ENCODE measurements around the gene GKN1.

GKN1 gene

DNA sequence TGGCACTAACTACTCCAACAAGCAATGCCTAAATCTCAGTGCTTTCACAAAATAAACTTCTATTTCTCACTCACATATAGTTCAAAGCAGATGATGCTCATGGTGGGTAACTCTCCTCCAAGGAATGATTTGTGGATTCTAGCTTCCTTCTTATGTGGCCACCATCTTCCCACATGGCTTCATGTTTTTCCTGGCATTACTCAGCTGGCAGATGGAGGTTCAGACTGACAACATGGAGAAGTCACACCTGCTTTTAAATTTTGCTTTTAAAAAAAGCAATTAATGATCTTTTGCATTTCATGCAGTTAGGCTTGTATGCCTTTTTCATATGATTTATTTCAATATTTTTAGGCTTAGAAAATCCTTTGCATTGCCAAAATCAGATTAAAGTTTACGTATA is 15.4 kb upstream of the GKN1 start:
- no peak for DNase-seq (ENCODE audit: low read depth in 1 of 2, low spot score in 1 of 2)

DNA sequence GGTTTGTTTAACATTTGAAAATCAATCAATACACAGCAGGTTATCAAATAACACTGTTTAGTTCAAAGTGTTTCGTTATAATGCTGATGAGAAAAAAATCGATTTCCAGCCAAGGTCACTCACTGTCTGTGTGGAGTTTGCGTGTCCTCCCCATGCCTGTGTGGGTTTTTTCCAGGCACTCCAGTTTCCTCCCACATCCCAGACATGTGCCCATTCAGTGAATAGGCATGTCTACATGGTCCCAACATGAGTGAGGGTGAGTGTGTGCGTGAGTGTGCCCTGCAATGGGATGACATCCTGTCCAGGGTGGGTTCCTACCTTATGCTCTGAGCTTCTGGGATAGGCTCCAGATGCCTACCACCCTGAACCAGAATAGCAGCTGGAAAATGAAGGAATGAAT is 13.1 kb upstream of the GKN1 start:
- DNase-seq (ENCODE audit: low read depth in 1 of 2, low spot score in 1 of 2), result no peak

DNA sequence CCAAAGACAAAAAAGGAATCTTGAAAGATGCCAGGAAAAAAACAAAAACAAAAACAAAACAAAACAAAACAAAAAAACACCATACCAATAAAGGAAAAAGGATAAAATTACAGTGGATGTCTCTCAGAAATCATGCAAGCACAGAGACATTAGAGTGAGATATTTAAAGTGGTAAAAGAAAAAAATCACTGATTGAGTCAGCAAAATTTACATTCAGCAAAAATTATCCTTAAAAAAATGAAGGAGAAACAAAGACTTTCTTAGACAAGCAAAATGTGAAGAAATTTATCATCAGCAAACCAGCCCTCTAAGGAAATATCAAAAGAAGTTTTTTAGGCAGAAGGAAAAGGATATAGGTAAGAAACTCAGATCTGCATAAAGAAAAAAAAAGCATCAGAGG is 10.2 kb upstream of the GKN1 start:
- no peak for DNase-seq (ENCODE audit: low read depth in 1 of 2, low spot score in 1 of 2)

- no peak for DNase-seq (ENCODE audit: low read depth in 1 of 2, low spot score in 1 of 2)
Measured at GRCh38 chr2:68968221-68968620, 6.2 kb upstream of the GKN1 start.

DNA sequence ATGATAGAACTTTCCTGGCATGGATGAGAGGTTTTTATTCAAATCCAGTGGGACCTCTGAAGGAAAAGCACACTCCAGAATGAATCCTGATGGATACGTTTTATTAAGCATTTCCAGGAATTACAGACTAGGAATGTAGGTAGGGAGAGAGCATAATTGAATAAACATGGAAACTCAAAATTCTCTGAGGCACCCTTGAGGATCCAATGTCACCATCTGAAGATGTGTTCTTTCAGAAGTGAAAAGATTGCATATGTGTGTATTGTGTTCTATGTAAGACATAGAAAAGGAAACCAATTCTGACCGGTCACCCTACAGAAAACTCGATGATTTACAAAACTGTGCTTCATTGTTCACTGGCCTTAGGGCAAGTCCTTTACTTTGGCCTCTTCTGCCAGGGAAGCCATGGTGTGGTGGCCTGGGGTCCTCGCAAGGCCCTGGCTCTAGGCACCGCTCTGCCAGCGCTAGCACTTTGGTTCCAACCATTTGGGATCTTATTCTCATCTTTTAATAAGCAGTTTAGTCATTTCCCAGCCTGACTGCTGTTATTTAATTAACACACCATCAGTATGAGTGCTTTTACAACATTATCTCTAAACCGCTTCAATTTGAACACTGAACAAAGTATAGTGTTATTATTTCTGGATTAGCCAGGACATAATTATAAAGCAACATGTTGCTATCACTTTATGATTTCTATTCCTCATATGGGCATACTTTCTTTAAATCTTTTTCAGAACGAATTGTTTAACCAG is 4.5 kb upstream of the GKN1 start:
- no peak for DNase-seq (ENCODE audit: low read depth in 1 of 2, low spot score in 1 of 2)

GRCh38 chr2:68970566-68971265 is 3.7 kb upstream of the GKN1 start:
- no peak for DNase-seq (ENCODE audit: low read depth in 1 of 2, low spot score in 1 of 2)

DNA sequence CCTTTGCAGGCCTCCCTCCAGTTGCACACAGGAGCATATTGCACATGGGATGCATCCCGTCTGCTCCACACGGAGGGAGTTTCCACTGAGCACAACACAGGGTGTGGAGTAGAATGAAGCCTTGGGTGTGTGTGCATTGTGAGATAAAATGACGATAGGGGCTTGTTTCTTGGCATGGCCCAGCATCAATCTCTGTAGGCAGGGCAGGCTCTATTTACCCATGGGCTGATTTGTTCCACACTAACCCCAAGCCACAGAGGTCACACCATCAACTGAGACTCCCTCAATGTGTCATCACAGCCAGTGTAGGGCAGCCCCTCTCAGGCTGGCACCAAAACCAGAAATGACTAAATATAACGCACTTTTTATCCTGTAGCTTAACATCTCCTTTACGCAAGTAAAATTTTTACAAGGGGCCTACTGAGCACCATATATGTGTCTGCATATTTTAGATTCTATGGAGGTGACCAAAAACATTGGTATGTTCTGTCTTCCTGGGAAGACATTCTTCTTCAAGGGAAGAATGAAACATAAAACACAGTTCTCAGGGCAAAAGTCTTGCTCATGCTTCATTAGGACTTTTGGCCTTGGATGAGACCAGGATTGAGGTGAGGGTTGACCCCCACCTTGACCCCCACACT is 2.7 kb upstream of the GKN1 start:
- no peak for DNase-seq (ENCODE audit: low read depth in 1 of 2, low spot score in 1 of 2)

DNA sequence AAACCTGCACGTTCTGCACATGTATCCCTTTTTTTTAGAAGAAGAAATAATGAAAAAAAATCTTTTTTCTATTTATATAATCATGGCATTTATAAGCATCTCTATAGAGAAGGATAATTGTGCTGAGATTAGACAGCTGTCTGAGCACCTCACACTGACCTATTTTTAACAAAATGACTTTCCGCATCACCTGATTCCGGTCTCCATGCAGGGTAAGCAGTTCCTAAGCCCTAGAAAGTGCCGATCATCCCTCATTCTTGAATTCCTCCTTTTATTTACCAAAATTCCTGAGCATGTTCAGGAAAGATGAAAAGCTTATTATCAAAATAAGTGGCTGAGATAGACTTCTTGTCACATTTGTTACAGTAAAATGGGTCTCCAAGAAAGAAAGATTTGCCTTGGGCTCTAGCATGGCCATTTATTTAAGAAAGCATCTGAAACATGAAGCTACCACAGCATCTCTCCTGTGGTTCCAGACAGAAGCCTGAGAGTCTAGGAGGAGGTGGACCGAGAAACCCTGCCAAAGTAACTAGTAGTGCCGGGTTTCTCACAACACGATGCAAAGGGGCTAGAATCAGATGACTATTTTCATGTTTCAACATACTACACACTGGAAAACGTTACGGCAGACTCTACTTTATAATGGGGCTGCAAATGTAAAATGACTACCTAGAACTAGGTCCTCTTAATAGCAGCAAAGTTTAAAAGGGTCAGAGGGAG is 670 bp downstream of the GKN1 start:
- no peak for DNase-seq (ENCODE audit: low read depth in 1 of 2, low spot score in 1 of 2)

DNA sequence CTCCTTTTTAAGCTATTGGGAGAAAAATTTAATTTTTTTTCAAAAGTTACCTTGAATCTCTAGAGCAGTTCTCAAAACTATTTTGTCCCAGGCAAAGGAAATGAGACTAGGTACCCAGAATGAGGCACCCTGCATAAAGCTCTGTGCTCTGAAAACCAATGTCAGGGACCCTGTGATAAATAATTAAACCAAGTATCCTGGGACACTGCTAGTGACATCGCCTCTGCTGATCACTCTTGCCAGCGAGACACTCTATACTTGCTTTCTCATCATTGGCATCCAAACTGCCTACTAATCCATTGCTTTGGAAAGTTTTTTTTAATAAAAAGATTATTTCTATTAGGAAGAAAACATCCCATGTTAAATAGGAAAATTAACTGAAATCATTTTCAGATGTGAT is 1.4 kb downstream of the GKN1 start:
- DNase-seq (ENCODE audit: low read depth in 1 of 2, low spot score in 1 of 2), result no peak

GRCh38 chr2:68977453-68977852 is 3.0 kb downstream of the GKN1 start:
- DNase-seq (ENCODE audit: low read depth in 1 of 2, low spot score in 1 of 2), result no peak

DNA sequence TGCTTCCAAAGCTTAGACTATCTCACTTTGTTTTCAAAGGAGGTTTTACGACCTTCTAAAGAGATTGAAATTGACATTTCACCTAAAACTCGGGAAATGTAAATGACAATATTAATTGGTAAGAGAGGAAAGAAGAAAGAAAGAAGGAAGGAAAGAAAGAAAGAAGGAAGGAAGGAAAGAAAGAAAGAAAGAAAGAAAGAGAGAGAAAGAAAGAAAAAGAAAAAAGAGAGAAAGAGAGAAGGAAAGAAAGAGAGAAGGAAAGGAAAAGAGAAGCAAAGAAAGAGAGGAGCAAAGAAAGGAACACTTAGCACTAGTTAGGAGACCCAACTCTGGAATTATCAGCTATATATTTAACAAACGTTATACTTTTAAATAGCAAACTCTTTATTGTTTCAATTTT is 3.7 kb downstream of the GKN1 start:
- DNase-seq (ENCODE audit: low read depth in 1 of 2, low spot score in 1 of 2), result no peak

DNA sequence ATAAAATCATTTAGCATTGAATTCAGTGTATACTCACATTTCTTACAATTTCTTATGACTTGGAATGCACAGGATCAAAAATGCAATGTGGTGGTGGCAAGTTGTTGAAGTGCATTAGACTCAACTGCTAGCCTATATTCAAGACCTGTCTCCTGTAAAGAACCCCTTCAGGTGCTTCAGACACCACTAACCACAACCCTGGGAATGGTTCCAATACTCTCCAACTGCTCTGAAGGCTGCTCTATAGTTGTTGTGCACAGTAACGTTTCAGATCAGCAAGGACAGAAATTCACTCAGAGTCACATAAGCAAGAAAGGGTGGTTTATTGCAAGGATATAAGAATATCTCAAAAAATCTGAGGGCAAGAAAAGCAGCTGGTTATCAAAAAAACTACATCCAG is 6.5 kb downstream of the GKN1 start:
- DNase-seq (ENCODE audit: low read depth in 1 of 2, low spot score in 1 of 2), result no peak

- no peak for DNase-seq (ENCODE audit: low read depth in 1 of 2, low spot score in 1 of 2)
Measured at GRCh38 chr2:68987021-68987503, 12.6 kb downstream of the GKN1 start.

GRCh38 chr2:68989035-68989434 is 14.6 kb downstream of the GKN1 start:
- DNase-seq (ENCODE audit: low read depth in 1 of 2, low spot score in 1 of 2), result no peak

DNA sequence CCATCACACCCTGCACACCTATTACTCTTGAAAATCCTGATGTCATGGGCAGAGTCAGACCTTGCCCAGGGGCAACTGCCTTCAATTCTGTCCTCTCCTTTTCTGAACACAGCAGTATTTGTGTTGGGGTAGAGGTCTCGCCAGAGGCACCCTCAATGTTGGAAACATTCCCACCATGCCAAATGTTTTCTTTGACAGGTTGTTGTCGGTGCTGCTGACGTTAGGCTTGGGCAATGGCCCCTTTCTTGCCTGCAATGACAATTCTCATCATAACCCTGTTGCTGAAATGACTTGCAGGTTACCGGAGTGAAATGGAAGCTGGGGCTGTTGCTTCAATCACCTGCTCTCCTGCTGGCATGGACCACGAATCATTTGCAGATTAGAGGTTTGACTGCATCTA is 17.9 kb downstream of the GKN1 start:
- DNase-seq (ENCODE audit: low read depth in 1 of 2, low spot score in 1 of 2), result no peak

DNA sequence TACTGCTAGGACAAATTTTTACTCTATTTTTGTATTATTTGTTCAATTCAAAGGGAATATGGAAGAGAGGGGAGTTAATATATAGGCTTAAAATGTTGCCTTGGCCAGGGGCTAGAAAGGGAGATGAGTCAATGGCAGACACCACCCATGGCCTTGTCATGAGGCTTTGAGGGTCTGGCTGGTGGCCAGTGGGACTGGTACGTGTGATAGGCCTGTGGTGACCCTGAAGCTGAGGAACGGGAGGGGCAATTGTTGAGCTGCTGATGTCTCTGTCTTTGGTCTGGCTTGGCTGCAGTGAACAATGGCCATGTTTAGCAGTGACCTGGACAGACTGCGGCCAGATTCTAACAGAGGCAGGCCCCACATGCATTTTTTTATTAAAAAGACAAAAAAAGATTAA is 18.5 kb downstream of the GKN1 start:
- no peak for DNase-seq (ENCODE audit: low read depth in 1 of 2, low spot score in 1 of 2)

DNA sequence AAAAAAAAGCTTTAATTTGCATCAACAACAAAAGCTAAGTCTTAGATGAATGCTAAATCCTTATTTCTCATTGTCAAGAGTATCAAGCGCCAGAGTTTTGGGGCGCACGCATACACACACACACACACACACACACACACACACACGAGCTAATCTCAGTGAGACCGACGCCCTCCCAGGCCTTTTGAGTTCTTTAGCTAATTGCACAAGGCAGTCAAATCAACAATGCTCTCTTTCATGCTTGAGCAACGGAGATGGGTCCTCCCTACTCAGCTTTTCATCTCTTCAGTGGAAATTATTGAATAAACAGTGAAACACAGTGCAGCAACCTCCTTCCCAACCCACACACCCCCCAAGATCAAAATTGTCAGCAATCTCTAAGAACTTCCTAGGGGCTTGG is 19.2 kb downstream of the GKN1 start:
- DNase-seq (ENCODE audit: low read depth in 1 of 2, low spot score in 1 of 2), result no peak

- DNase-seq (ENCODE audit: low read depth in 1 of 2, low spot score in 1 of 2), result no peak
Measured at GRCh38 chr2:68994864-68995263, 20.4 kb downstream of the GKN1 start.

DNA sequence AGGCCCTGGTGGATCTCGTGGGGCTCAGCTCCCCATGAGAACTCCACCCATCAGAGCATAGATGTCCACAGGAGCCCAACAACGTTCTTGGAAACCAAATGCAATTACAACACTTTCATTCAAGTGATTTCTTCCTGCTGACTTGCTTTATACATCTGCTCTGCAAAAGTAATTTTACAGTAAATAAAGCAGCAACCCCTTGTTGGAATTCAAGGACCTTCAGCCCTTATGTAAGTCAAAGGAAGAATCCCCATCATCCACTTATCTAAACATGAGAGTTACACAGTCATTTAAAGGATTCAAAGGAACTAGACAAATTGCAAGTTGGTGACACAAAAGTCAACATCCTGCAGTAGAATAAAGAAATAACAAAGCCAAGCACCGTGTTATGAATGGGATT is 21.5 kb downstream of the GKN1 start:
- DNase-seq (ENCODE audit: low read depth in 1 of 2, low spot score in 1 of 2), result no peak

GRCh38 chr2:68997401-68997800 is 23.0 kb downstream of the GKN1 start:
- DNase-seq (ENCODE audit: low read depth in 1 of 2, low spot score in 1 of 2), result no peak

DNA sequence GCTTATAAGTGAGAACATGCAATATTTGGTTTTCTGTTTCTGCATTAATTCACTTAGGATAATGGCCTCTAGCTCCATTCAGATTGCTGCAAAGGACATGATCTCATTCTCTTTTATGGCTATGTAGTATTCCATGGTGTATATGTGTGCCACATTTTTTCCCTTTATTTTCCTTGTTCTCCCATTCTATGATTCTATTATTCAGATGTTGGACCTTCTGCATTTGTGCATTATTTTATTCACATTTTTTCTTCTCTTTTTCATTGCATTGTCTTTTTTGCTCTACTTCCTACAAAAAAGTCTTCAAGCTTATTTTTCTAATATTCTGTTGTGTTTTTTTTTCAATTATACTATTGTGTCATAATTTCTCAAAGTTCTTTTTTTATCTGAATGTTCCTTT is 27.4 kb downstream of the GKN1 start:
- DNase-seq (ENCODE audit: low read depth in 1 of 2, low spot score in 1 of 2), result no peak

DNA sequence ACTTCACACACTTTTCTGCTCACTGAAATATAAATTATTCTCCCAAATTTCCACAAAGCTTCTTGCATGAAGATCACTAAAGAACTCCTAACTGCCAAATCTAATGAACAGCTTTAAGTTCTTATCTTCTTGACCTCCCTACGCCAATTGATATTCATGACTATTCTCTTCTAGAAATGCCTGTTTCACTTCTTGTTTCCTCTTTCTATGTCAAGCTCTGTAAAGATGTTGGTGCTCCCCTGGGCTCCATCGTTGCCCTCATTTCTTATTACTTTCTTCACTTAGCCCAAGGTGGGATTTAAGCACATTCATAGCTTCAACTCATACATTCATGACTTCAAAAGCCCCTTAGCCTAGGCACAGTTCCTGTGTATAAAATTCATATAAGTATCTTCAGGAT is 29.3 kb downstream of the GKN1 start:
- DNase-seq (ENCODE audit: low read depth in 1 of 2, low spot score in 1 of 2), result no peak

Data from activated CD4-positive, alpha-beta T cell treated with anti-CD3 and anti-CD28 coated beads, Interleukin-2, amount 50 U/mL, for 24 hours (primary cell).